ENCODE measurements around the gene CAMK2B. TPM values are rescaled to one million over a fixed set of nuclear protein-coding genes. Genes with fewer than 3 reads are reported as not detected.

The CAMK2B gene
- polyA plus RNA-seq, 1 donor (not counting 4 experiments of a cell fraction or from before 2014, with no cell fraction given) = 0.25 TPM

- dilution Hi-C loops (cut with MboI; ENCODE audit: extremely low pct_ligation_motif_present, low sequenced_read_pairs) = no loop called here
Observed at GRCh38 chr7:44267719-44268421, 57.5 kb downstream of the CAMK2B start.

GRCh38 chr7:44267178-44267577, 58.2 kb downstream of the CAMK2B start:
- H2AFZ ChIP-seq (ENCODE audit: control insufficient read depth, low read length) = no peak overlapping the region
- DNase-seq (ENCODE audit: low read depth, low spot score) (no peak), FAIRE-seq (no peak)
- no peak overlapping the region for H3K4me2 ChIP-seq (ENCODE audit: control insufficient read depth, extremely low read depth, insufficient read depth, low read depth, low read length)
- no peak for TF ChIP-seq CTCF (optimal IDR thresholded peaks at IDR 0.05 in 1 of 3, IDR thresholded peaks at IDR 0.05 in 1 of 3, conservative IDR thresholded peaks at IDR 0.05 in 1 of 3; ENCODE audit: extremely low read depth in 1 of 3, insufficient read depth in 2 of 3, low read length in 3 of 3)
- TF ChIP-seq EZH2 (IDR thresholded peaks at IDR 0.05; ENCODE audit: low read length) = no peak
- H3K9ac ChIP-seq (ENCODE audit: control insufficient read depth, extremely low read depth, insufficient read depth, low read length) = no peak overlapping the region
- no peak overlapping the region for H3K4me3 ChIP-seq (ENCODE audit: control insufficient read depth in 2 of 3, extremely low read depth in 1 of 3, insufficient read depth in 2 of 3, low read depth in 1 of 3, low read length in 3 of 3)
- H3K27me3 ChIP-seq (ENCODE audit: control insufficient read depth, extremely low read depth, insufficient read depth, low read length) = peaks cover 7% of the 10 kb centered on the region
- H3K79me2 ChIP-seq (ENCODE audit: control insufficient read depth, insufficient read depth, low read length) = no peaks in the 10 kb centered on the region
- H3K36me3 ChIP-seq (ENCODE audit: control insufficient read depth in 2 of 2, extremely low read depth in 1 of 2, insufficient read depth in 2 of 2, low read length in 2 of 2) = no peaks in the 10 kb centered on the region
- H3K9me1 ChIP-seq (ENCODE audit: control insufficient read depth, extremely low read depth, insufficient read depth, low read length) = no peaks in the 10 kb centered on the region
- no peaks in the 10 kb centered on the region for H3K9me3 ChIP-seq (ENCODE audit: control insufficient read depth, low read depth, low read length)
- H3K27ac ChIP-seq (ENCODE audit: control insufficient read depth, insufficient read depth, low read length) = no peak overlapping the region
- peaks cover 29% of the 10 kb centered on the region for H3K4me1 ChIP-seq (ENCODE audit: control insufficient read depth, extremely low read depth, insufficient read depth, low read length)
- H4K20me1 ChIP-seq (ENCODE audit: control insufficient read depth, extremely low read depth, insufficient read depth, low read length) = no peaks in the 10 kb centered on the region
- dilution Hi-C loops (cut with MboI; ENCODE audit: extremely low pct_ligation_motif_present, low sequenced_read_pairs) = no loop called here

More at GRCh38 chr7:44267719-44268421, 57.5 kb downstream of the CAMK2B start:
- no peak overlapping the region for H2AFZ ChIP-seq (ENCODE audit: control insufficient read depth, low read length)
- H3K4me2 ChIP-seq (ENCODE audit: control insufficient read depth, extremely low read depth, insufficient read depth, low read depth, low read length) = no peak overlapping the region
- H4K20me1 ChIP-seq (ENCODE audit: control insufficient read depth, extremely low read depth, insufficient read depth, low read length) = no peaks in the 10 kb centered on the region
- peaks cover 7% of the 10 kb centered on the region for H3K27me3 ChIP-seq (ENCODE audit: control insufficient read depth, extremely low read depth, insufficient read depth, low read length)
- H3K4me1 ChIP-seq (ENCODE audit: control insufficient read depth, extremely low read depth, insufficient read depth, low read length) = peaks cover 22% of the 10 kb centered on the region
- H3K9me1 ChIP-seq (ENCODE audit: control insufficient read depth, extremely low read depth, insufficient read depth, low read length) = no peaks in the 10 kb centered on the region
- no peak overlapping the region for H3K27ac ChIP-seq (ENCODE audit: control insufficient read depth, insufficient read depth, low read length)
- H3K9ac ChIP-seq (ENCODE audit: control insufficient read depth, extremely low read depth, insufficient read depth, low read length) = no peak overlapping the region
- H3K4me3 ChIP-seq (ENCODE audit: control insufficient read depth in 2 of 3, extremely low read depth in 1 of 3, insufficient read depth in 2 of 3, low read depth in 1 of 3, low read length in 3 of 3) = no peak overlapping the region
- H3K9me3 ChIP-seq (ENCODE audit: control insufficient read depth, low read depth, low read length) = no peaks in the 10 kb centered on the region
- FAIRE-seq (no peak), DNase-seq (ENCODE audit: low read depth, low spot score) (no peak)
- H3K36me3 ChIP-seq (ENCODE audit: control insufficient read depth in 2 of 2, extremely low read depth in 1 of 2, insufficient read depth in 2 of 2, low read length in 2 of 2) = no peaks in the 10 kb centered on the region
- H3K79me2 ChIP-seq (ENCODE audit: control insufficient read depth, insufficient read depth, low read length) = no peaks in the 10 kb centered on the region
- TF ChIP-seq EZH2 (IDR thresholded peaks at IDR 0.05; ENCODE audit: low read length) (no peak), CTCF (optimal IDR thresholded peaks at IDR 0.05 in 1 of 3, IDR thresholded peaks at IDR 0.05 in 1 of 3, conservative IDR thresholded peaks at IDR 0.05 in 1 of 3; ENCODE audit: extremely low read depth in 1 of 3, insufficient read depth in 2 of 3, low read length in 3 of 3) (no peak)
